ENCODE measurements around the gene LCN12.

GRCh38 chr9:136968333-136969127, 16.5 kb downstream of the LCN12 start:
- no peak for TF ChIP-seq CTCF (IDR thresholded peaks at IDR 0.05; ENCODE audit: insufficient read depth, low read length, poor library complexity, severe bottlenecking)
- no peak for TF ChIP-seq EZH2phosphoT487 (conservative IDR thresholded peaks at IDR 0.05; ENCODE audit: low read length)

All from SU-DHL-6 (cell line).